NB4 (cell line): ENCODE measurements around the gene TMEM47.

Experiments
- DNase-seq: peaks from one replicate; pipeline ENCODE4 v3.0.0; 2010; ENCODE audit warnings: low read depth
- H3K4me3 ChIP-seq: one replicate; pipeline ENCODE4 v1.5.1; 2011; ENCODE audit warnings: mild to moderate bottlenecking, low read depth, low read length, moderate library complexity
- MYC ChIP-seq: IDR thresholded peaks from 2 replicates; pipeline ENCODE4 v1.6.1; 2011; ENCODE audit warnings: low read depth, low read length
- POLR2A ChIP-seq: IDR thresholded peaks from 2 replicates; pipeline ENCODE4 v1.6.1; 2011; ENCODE audit warnings: mild to moderate bottlenecking; ENCODE audit not compliant: insufficient read length; ENCODE audit errors: extremely low read depth
- TF ChIP-seq, protein P1 (sequence below): IDR thresholded peaks from 2 replicates; pipeline ENCODE4 v1.6.1; 2011; ENCODE audit warnings: low read depth, low read length
- TF ChIP-seq, protein P2 (sequence below): IDR thresholded peaks from one replicate; pipeline ENCODE4 v1.5.1; 2012; ENCODE audit warnings: low read depth, low read length

Gene TMEM47

DNA sequence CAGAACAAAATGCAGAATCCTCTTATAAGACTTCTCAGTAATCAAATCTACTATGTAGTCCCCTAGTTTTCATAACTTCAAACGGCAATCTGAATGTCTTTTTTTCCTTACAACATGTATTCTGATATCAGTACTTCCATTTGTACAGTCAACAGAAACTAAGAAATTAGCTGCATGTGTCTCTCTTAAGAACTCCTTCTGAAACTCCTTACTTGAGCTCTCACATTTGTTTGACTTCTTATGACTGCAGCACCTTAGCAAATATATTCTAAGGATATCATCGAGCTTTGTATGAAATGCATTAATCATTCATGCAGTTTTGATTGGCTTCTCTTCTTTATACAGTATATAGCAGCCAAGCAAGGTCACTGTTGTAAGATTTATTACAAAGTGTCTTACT lies 77.0 kb downstream of the TMEM47 start:
- TF ChIP-seq, protein P1, sequence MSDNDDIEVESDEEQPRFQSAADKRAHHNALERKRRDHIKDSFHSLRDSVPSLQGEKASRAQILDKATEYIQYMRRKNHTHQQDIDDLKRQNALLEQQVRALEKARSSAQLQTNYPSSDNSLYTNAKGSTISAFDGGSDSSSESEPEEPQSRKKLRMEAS, result no peak
- TF ChIP-seq MYC (no peak), POLR2A (no peak)
- TF ChIP-seq, protein P2, sequence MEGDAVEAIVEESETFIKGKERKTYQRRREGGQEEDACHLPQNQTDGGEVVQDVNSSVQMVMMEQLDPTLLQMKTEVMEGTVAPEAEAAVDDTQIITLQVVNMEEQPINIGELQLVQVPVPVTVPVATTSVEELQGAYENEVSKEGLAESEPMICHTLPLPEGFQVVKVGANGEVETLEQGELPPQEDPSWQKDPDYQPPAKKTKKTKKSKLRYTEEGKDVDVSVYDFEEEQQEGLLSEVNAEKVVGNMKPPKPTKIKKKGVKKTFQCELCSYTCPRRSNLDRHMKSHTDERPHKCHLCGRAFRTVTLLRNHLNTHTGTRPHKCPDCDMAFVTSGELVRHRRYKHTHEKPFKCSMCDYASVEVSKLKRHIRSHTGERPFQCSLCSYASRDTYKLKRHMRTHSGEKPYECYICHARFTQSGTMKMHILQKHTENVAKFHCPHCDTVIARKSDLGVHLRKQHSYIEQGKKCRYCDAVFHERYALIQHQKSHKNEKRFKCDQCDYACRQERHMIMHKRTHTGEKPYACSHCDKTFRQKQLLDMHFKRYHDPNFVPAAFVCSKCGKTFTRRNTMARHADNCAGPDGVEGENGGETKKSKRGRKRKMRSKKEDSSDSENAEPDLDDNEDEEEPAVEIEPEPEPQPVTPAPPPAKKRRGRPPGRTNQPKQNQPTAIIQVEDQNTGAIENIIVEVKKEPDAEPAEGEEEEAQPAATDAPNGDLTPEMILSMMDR, result no peak
- H3K4me3 ChIP-seq, result no peak overlapping the region
- no peak for DNase-seq

DNA sequence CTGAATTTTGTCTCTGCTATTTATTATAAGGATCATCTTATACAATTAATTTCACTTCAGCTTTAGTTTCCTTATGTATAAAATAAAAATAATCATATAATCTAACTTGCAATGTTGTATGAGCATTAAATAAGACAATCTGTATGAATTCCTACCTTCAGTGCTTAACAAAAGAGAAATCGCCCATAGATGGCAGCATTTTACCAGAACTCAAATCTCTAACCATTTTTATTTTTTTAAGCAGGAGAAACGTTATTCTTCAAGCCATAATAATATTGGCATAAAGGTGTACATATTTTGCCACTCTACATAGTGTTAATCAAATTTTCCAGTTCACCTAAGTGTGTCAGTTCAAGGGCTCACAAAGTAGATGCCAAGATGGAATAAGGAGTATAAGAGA lies 78.8 kb downstream of the TMEM47 start:
- peak; percentile 14 for DNase-seq
- H3K4me3 ChIP-seq, result no peak overlapping the region
- TF ChIP-seq POLR2A, result no peak
